ENCODE results near the gene TUBB. TPM values are rescaled to one million over a fixed set of nuclear protein-coding genes. Genes with fewer than 3 reads are reported as not detected.

Gene TUBB
- total and polyA plus RNA-seq, 12 donors, result 90.3 to 473 (median 214) TPM

DNA sequence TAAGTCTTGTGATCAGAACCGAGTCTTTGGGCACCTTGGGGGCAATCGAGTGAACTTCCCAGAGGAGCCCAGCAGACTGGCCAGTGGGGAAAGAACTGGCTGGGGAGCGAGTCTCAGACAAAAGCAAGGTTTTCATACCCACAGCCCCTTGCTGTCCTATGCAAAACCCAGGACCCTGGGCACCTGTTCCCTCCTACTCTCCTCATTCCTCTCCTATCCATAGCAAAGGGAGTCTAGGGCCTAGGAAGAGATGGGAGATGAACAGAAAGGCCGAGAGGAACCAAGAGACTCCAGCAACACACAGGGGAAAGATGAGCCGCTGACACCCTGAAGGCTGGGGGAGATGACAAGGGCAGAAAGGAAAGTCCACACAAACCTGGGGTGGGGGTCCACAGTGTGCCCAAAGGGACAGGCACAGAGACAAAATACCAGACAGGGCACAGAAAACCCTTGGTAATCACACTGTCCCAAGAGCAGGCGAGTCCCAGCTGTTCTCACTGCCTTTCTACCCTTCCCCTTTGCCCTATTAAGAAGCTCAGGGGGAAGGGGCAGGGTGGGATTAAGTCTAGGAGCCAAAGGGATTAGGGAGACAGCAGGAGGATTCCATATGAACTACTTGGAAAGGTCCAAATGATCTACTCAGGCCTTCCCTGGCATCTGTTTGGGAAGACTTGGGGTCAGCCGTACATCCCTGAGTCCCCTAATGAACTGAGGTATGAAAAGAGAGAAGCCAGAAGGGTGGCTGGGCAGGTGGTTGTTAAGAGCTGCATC lies 40.2 kb upstream of the TUBB start:
- Histone ChIP-seq H3K36me3 (replicated peaks in 1 of 2) (peaks cover 0 to 32% of the 10 kb centered on the region in 2 donors), H3K4me3 (no peak overlapping the region), H3K27ac (peak overlapping the region in 2 of 5 donors; percentile 45 to 95), H3K9me3 (replicated peaks in 1 of 3) (no peaks in the 10 kb centered on the region), H3K4me1 (replicated peaks in 1 of 2) (peaks cover 35 to 63% of the 10 kb centered on the region in 2 donors), H3K27me3 (no peaks in the 10 kb centered on the region)
- TF ChIP-seq, protein P1, sequence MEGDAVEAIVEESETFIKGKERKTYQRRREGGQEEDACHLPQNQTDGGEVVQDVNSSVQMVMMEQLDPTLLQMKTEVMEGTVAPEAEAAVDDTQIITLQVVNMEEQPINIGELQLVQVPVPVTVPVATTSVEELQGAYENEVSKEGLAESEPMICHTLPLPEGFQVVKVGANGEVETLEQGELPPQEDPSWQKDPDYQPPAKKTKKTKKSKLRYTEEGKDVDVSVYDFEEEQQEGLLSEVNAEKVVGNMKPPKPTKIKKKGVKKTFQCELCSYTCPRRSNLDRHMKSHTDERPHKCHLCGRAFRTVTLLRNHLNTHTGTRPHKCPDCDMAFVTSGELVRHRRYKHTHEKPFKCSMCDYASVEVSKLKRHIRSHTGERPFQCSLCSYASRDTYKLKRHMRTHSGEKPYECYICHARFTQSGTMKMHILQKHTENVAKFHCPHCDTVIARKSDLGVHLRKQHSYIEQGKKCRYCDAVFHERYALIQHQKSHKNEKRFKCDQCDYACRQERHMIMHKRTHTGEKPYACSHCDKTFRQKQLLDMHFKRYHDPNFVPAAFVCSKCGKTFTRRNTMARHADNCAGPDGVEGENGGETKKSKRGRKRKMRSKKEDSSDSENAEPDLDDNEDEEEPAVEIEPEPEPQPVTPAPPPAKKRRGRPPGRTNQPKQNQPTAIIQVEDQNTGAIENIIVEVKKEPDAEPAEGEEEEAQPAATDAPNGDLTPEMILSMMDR (IDR thresholded peaks at IDR 0.05), result no peak
- no peak for TF ChIP-seq POLR2A (IDR thresholded peaks at IDR 0.05)
- 66 to 80% (median 70%) methylated on average over 7 of the region's 7 CpGs for WGBS, 4 donors
- intact Hi-C loops (cut with DNase I), result loop anchor here (1.0 to 2.0 kb wide), 2 partner anchors 42 to 43 kb away; no protein-coding TSS in a partner anchor
- no peak for DNase-seq

DNA sequence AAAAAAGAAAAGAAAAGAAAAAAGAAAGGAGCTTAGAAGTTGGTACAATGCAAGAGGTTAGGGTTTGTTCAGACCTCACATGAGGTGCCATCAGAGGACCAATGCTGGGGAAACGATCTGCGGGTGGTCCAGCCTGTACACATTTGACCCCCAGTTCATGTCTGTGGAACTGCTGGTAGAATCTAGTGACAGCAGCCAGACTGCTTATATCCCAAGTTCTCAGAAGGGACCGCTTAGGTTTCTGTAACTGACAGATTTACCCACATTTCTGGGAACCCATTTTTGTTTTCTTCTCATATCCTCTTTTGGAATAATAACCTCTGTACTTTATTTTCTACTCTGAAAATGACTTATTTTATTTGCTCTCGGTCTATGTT lies 38.4 kb upstream of the TUBB start:
- Histone ChIP-seq H3K27ac (peak overlapping the region; percentile 67 to 98 (median 92)), H3K4me3 (peak overlapping the region in 1 of 4 donors; percentile 72), H3K9me3 (replicated peaks in 1 of 3) (no peaks in the 10 kb centered on the region), H3K27me3 (no peaks in the 10 kb centered on the region), H3K36me3 (replicated peaks in 1 of 2) (peaks cover 0 to 22% of the 10 kb centered on the region in 2 donors), H3K4me1 (replicated peaks in 1 of 2) (peaks cover 46 to 76% of the 10 kb centered on the region in 2 donors)
- TF ChIP-seq POLR2A (IDR thresholded peaks at IDR 0.05), result no peak
- TF ChIP-seq, protein P1 (IDR thresholded peaks at IDR 0.05), result no peak
- no peak for DNase-seq
- intact Hi-C loops (cut with DNase I), result loop anchor here in 1 of 2 donors (2.0 kb wide), 1 partner anchor 41 kb away; no protein-coding TSS in a partner anchor
- 30 to 45% (median 34%) methylated on average over 4 of the region's 4 CpGs for WGBS, 4 donors

DNA sequence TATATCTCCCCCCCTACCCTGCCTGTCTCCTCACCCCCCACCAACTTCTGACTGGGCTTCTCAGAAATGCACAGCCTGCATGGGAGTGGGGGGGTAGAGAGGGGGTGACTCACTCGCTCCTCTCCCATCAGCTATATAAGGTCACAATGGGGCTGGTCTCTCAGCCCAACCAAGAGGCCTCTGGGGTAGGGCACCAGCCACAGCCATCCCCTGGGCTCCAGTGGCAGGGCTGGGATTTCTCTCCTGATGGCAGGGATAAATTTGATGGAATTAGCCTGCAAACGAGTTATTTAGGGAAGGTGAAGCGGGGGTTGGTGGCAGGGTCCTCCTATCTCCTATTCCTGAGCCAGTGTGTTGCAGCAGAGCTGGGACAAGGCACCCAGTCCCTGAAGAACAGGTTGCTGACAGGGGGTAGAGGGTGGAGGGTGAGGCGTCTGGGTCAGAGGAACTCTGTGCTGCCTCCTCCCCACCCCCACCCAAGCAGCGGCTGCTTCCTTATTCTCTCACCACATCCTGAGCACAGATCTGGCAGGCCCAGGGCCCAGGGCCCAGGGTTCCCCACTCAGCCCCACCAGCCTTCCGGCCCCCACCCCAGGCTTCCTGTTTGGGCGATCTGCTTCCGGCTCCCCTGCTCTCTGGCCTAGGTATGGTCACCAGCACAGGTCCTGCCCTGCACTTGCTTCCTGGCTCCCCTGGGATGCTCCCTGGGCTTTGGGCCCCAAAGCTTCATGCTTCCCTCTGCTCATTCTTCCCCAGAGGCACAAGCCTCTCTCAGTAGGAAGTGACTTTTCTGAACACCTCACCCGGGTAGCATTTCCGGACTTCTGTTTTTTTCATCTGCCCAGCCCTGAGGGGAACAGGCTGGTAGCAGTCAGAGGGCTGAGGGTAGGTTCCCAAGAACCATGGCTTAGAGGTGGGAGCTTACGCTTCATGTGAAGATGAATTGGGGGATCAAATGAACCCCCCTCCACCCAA lies 37.7 kb upstream of the TUBB start:
- peak overlapping the region in 1 of 4 donors; percentile 72 for H3K4me3 ChIP-seq
- H3K27me3 ChIP-seq, result no peaks in the 10 kb centered on the region
- H3K36me3 ChIP-seq (replicated peaks in 1 of 2), result peaks cover 0 to 15% of the 10 kb centered on the region in 2 donors
- H3K9me3 ChIP-seq (replicated peaks in 1 of 3), result no peaks in the 10 kb centered on the region
- TF ChIP-seq, protein P1 (IDR thresholded peaks at IDR 0.05), result no peak
- TF ChIP-seq POLR2A (IDR thresholded peaks at IDR 0.05), result peak in 1 of 2 donors; percentile 86
- H3K4me1 ChIP-seq (replicated peaks in 1 of 2), result peaks cover 46 to 76% of the 10 kb centered on the region in 2 donors
- DNase-seq, result peak; percentile 76 to 93 (median 88)
- intact Hi-C loops (cut with DNase I), result no loop called here
- 11 to 25% (median 21%) methylated on average over 5 to 11 of the region's 11 CpGs for WGBS, 4 donors
- H3K27ac ChIP-seq, result peak overlapping the region; percentile 67 to 98 (median 92)
